Measurements from ENCODE around the gene C1orf210.

DNA sequence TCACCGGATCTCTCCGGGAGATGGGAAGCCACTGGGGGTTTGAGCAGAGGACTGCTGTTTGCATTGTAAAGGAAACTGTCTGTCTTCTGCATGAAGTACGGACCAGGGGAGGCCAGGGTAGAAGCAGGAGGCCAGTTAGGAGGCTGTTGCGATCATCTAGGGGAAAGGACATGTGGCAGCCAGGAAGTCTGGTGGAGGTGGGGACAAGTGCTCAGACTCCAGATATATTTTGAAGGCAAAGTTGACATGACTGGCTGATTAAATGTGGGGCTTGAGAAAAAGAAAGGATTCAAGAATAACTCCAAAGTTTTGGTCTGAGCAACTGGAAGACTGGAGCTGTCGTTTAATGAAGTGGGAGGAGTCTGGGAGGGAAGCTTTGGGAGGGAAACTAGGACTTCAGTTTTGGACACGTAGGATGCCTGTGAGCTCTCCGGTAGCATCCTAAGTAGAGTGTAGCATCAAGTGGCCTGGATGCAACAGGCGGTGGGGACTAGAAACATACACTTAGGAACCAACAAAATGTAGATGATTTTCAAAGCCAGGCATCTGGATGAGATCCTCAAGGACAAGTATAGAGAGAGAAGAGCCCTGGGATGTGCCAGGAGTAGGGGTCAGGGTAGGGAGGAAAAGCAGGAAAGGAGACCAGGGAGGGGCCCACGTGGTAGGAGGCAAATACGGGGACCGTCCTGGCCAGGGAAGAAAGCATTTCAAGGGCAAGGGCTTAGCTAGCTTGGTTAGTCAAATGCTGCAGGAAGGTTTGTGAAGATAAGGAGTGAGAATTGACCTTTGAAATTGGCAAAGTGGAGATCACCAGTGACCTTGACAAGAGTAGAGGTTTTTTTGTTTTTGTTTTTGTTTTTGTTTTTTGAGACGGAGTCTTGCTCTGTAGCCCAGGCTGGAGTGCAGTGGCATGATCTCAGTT, 3.7 kb upstream of the C1orf210 start:
- TF ChIP-seq CTCF (IDR thresholded peaks at IDR 0.05) (no peak), EZH2 (IDR thresholded peaks at IDR 0.05; ENCODE audit: borderline replicate concordance, insufficient read depth, low read depth, low read length, poor library complexity, severe bottlenecking) (no peak)
